ENCODE measurements around the gene LRIT2. TPM values are rescaled to one million over a fixed set of nuclear protein-coding genes. Genes with fewer than 3 reads are reported as not detected.

The LRIT2 gene
- total and polyA plus RNA-seq, 9 of the 15 experiments (the other 6 are each of a cell fraction or from before 2014, with no cell fraction given): not detected

DNA sequence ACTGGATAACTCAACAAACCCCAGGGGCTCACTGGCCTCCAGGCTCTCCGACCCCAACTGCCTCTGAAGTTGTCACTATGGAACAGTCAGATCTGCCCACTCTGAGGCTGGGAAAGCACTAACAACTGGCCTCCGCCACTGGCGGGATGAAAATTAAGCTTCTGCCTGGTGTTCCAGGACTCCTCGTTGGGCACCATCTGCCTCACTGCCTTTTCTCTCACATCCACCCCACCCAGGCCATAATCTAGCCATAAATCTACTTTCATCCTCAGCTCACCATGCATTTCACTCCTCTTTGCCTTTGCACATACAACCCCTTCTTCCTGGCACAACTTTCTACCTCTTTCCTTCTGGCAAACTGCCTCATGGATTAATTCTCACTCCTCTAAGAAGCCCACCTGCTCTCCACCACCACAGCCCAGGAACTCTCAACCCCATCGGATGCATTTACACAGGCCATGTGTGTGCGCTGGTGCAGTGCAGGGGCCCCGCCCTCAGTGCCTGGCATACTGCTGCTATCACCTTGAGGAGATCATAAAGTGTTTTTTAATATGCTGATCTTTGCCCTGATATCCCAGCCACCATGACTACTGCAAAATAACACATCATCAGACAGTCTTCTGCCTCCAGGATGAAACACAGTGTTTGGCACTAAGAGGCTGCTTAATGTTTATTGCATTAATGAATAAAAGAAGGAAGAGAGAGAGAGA is 27.0 kb downstream of the LRIT2 start:
- DNase-seq (ENCODE audit: extremely low read depth in 1 of 4, low spot score in 3 of 4): no peak
- H3K9ac ChIP-seq (ENCODE audit: insufficient read depth in 1 of 2, low read depth in 2 of 2, low read length in 2 of 2): no peak overlapping the region
- WGBS (ENCODE audit: insufficient coverage, low coverage, missing lambda C conversion rate): 3% methylated on average over 7 of the region's 7 CpGs
- no peak for ATAC-seq
- H2AFZ ChIP-seq (ENCODE audit: low read depth, low read length): no peak overlapping the region
- no peak for TF ChIP-seq CBX5 (IDR thresholded peaks at IDR 0.05; ENCODE audit: borderline replicate concordance, low read depth)
- peaks cover 34 to 55% of the 10 kb centered on the region in 2 experiments for H3K27me3 ChIP-seq (ENCODE audit: control insufficient read depth in 2 of 2, insufficient read depth in 2 of 2, low read length in 2 of 2)
- no peak overlapping the region for H3K4me3 ChIP-seq
- in situ Hi-C loops (cut with MboI): no loop called here
- H4K20me1 ChIP-seq (replicated peaks; ENCODE audit: control insufficient read depth, insufficient read depth, low read length): peaks cover 6% of the 10 kb centered on the region; the same call in 1 of the 2 replicates
- no peaks in the 10 kb centered on the region for H3K79me2 ChIP-seq (ENCODE audit: control insufficient read depth, insufficient read depth, low read length)
- no TSS peak for BruUV-seq (replicated peaks)
- peaks cover 13 to 30% of the 10 kb centered on the region in 2 experiments; a peak in 4 of 5 replicates for H3K4me1 ChIP-seq (replicated peaks in 1 of 2; ENCODE audit: control insufficient read depth in 2 of 2, insufficient read depth in 2 of 2, low read length in 2 of 2)
- FAIRE-seq: no peak
- intact Hi-C loops (cut with micrococcal nuclease): no loop called here
- ChIA-PET CTCF (ENCODE audit: low intra/inter-chr PET ratio) (no interaction called here), POLR2A (interaction anchor here (0.5 to 1.4 kb wide), 2 partner anchors 10 to 278 kb away, joined by 3 to 4 read pairs; no protein-coding TSS in a partner anchor)
- no peaks in the 10 kb centered on the region for H3K36me3 ChIP-seq (ENCODE audit: control insufficient read depth, insufficient read depth, low read length)
- H3K9me3 ChIP-seq (replicated peaks; ENCODE audit: control insufficient read depth, insufficient read depth, low read depth, low read length): no peaks in the 10 kb centered on the region
- H3K9me1 ChIP-seq (ENCODE audit: control insufficient read depth, insufficient read depth, low read length): no peaks in the 10 kb centered on the region
- no peak overlapping the region for H3K4me2 ChIP-seq (ENCODE audit: insufficient read depth, low read length)
- H3K27ac ChIP-seq (ENCODE audit: extremely low read depth, low read depth, low read length): no peak overlapping the region

DNA sequence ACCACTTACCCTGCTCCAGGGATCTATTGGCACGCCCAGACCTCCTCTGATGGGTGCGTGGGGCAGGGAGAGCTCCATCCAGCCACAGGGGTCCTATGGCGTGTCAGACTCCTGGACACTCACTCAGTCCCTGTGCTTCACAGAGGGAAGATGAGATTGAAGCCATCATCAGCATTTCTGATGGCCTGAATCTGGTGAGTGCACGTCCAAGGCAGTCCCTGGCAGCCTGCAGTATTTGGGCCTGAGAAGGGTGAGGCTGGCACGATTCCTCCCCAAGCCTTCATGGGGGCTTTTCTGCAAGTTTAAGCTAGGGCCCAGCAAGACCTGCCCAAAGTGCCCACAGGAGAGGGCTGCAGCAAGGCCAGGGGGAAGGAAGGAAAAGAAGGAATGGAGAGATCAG is 27.7 kb downstream of the LRIT2 start:
- no peak for FAIRE-seq
- ChIA-PET CTCF (ENCODE audit: low intra/inter-chr PET ratio) (no interaction called here), POLR2A (interaction anchor here (0.5 to 1.4 kb wide), 3 partner anchors 9 to 277 kb away, joined by 3 to 4 read pairs (median 3); no protein-coding TSS in a partner anchor)
- Histone ChIP-seq H4K20me1 (replicated peaks; ENCODE audit: control insufficient read depth, insufficient read depth, low read length) (peaks cover 6% of the 10 kb centered on the region; the same call in 1 of the 2 replicates), H3K79me2 (ENCODE audit: control insufficient read depth, insufficient read depth, low read length) (no peaks in the 10 kb centered on the region), H3K9ac (ENCODE audit: insufficient read depth in 1 of 2, low read depth in 2 of 2, low read length in 2 of 2) (peak overlapping the region in 1 of 2 experiments; percentile 40; a peak in 1 of 4 replicates), H3K9me3 (replicated peaks; ENCODE audit: control insufficient read depth, insufficient read depth, low read depth, low read length) (no peaks in the 10 kb centered on the region), H3K9me1 (ENCODE audit: control insufficient read depth, insufficient read depth, low read length) (no peaks in the 10 kb centered on the region), H3K4me3 (no peak overlapping the region), H3K36me3 (ENCODE audit: control insufficient read depth, insufficient read depth, low read length) (no peaks in the 10 kb centered on the region), H3K4me1 (replicated peaks in 1 of 2; ENCODE audit: control insufficient read depth in 2 of 2, insufficient read depth in 2 of 2, low read length in 2 of 2) (peaks cover 13 to 30% of the 10 kb centered on the region in 2 experiments; a peak in 4 of 5 replicates), H3K4me2 (ENCODE audit: insufficient read depth, low read length) (no peak overlapping the region), H2AFZ (ENCODE audit: low read depth, low read length) (no peak overlapping the region), H3K27ac (ENCODE audit: extremely low read depth, low read depth, low read length) (no peak overlapping the region), H3K27me3 (ENCODE audit: control insufficient read depth in 2 of 2, insufficient read depth in 2 of 2, low read length in 2 of 2) (peaks cover 36 to 62% of the 10 kb centered on the region in 2 experiments)
- in situ Hi-C loops (cut with MboI): no loop called here
- 5% methylated on average over 5 of the region's 5 CpGs for WGBS (ENCODE audit: insufficient coverage, low coverage, missing lambda C conversion rate)
- BruUV-seq (replicated peaks): no TSS peak
- no peak for DNase-seq (ENCODE audit: extremely low read depth in 1 of 4, low spot score in 3 of 4)
- no peak for ATAC-seq
- intact Hi-C loops (cut with micrococcal nuclease): no loop called here
- TF ChIP-seq ZNF282 (CRISPR knock-in tag; IDR thresholded peaks at IDR 0.05) (no peak), MGA (IDR thresholded peaks at IDR 0.05) (no peak)

Data from K562 (cell line).